ENCODE measurements around the gene DEXI.

DNA sequence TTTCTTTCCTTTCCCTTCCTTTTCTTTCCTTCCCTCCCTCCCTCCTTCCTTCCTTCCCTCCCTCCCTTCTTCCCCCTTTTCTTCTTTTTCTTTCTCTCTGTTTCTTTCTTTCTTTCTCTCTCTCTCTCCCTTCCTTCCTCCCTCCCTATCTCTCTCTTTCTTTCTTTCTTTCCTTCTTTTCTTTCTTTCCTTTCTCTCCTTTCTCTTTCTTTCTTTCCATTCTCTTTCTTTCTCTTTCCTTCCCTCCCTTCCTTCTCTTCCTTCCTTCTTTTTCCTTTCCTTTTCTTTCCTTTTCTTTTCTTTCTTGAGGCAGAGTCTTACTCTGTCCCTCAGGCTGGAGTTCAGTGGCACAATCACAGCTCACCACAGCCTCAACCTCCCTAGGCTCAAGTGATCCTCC lies 31.0 kb downstream of the DEXI start:
- TF ChIP-seq CTCF (IDR thresholded peaks at IDR 0.05; ENCODE audit: low read depth, low read length, poor library complexity, severe bottlenecking) (no peak), EZH2phosphoT487 (IDR thresholded peaks at IDR 0.05; ENCODE audit: borderline replicate concordance, low read length) (no peak)
